ENCODE results near the gene ADTRP.

DNA sequence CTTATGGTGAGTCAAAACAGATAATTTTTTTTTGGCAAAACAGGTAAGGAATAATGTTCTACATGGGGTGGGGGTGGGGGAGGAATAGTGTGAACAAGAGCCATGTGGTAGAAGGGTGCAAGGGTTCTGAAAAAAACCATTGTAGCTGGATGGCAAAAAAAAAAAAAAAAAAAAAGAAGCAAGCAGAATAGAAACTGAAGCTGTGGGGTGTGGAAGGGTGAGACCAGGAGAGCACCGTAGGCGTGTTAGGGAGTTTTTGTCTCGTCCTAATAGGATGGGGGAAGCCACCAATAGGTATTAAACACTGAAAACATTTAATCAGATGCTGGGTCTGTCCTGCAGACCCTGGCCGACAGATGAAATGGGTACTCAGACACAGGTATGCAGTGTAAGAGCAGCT, 110.1 kb downstream of the ADTRP start:
- TF ChIP-seq CEBPB (IDR thresholded peaks at IDR 0.05; ENCODE audit: low read depth), result no peak
- TF ChIP-seq CTCF (IDR thresholded peaks at IDR 0.05 in 2 of 3, conservative IDR thresholded peaks at IDR 0.05 in 1 of 3; ENCODE audit: borderline replicate concordance in 1 of 3, insufficient read depth in 1 of 3, low read depth in 2 of 3, low read length in 2 of 3), result no peak
- TF ChIP-seq, protein P1, sequence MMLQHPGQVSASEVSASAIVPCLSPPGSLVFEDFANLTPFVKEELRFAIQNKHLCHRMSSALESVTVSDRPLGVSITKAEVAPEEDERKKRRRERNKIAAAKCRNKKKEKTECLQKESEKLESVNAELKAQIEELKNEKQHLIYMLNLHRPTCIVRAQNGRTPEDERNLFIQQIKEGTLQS (IDR thresholded peaks at IDR 0.05), result no peak
- TF ChIP-seq POLR2AphosphoS5 (IDR thresholded peaks at IDR 0.05; ENCODE audit: low read depth, low read length), result no peak
- no peak for TF ChIP-seq REST (IDR thresholded peaks at IDR 0.05; ENCODE audit: low read depth)
- TF ChIP-seq EZH2 (IDR thresholded peaks at IDR 0.05), result no peak
- no peak for TF ChIP-seq EZH2phosphoT487 (IDR thresholded peaks at IDR 0.05; ENCODE audit: borderline replicate concordance)
- TF ChIP-seq, protein P2, sequence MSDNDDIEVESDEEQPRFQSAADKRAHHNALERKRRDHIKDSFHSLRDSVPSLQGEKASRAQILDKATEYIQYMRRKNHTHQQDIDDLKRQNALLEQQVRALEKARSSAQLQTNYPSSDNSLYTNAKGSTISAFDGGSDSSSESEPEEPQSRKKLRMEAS (IDR thresholded peaks at IDR 0.05), result no peak

Data from HCT116 (cell line).